Right kidney (tissue), 1 donor: ENCODE results near the gene OR10A5.
"Not testable (repeated sequence)": the region's sequence is repeated elsewhere in the genome, so short reads cannot be mapped to it uniquely, and the experiment has no call there.

Experiments used
- DNase-seq: peaks from one replicate; pipeline ENCODE4 v3.0.0-alpha.2; 2016

Gene OR10A5

GRCh38 chr11:6876325-6876724, 30.8 kb downstream of the OR10A5 start, which contains the start of gene OR10A4:
Gene OR10A4 (plus strand): TSS chr11:6876625. CDS start chr11:6876648, 23 bp downstream.
- DNase-seq = no peak

DNA sequence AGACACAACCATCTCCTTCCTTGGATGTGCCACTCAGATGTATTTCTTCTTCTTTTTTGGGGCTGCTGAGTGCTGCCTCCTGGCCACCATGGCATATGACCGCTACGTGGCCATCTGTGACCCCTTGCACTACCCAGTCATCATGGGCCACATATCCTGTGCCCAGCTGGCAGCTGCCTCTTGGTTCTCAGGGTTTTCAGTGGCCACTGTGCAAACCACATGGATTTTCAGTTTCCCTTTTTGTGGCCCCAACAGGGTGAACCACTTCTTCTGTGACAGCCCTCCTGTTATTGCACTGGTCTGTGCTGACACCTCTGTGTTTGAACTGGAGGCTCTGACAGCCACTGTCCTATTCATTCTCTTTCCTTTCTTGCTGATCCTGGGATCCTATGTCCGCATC, 31.4 kb downstream of the OR10A5 start:
- DNase-seq = no peak

GRCh38 chr11:6882751-6883150, 37.3 kb downstream of the OR10A5 start:
- no peak for DNase-seq

- DNase-seq = not testable (repeated sequence)
Observed at GRCh38 chr11:6887711-6888110, 42.2 kb downstream of the OR10A5 start.

DNA sequence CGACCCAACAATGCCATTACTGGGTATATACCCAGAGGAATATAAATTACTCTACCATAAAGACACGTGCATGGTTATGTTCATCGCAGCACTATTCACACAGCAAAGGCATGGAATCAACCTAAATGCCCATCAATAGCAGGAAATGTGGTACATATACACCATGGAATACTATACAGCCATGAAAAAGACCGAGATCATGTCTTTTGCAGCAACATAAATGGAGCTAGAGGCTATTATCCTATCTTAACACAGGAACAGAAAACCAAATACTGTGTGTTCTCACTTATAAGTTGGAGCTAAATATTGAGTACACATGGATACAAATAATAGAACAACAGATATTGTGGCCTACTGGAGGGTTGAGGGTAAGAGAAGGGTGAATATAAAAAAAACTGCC, 43.3 kb downstream of the OR10A5 start:
- DNase-seq = no peak

DNA sequence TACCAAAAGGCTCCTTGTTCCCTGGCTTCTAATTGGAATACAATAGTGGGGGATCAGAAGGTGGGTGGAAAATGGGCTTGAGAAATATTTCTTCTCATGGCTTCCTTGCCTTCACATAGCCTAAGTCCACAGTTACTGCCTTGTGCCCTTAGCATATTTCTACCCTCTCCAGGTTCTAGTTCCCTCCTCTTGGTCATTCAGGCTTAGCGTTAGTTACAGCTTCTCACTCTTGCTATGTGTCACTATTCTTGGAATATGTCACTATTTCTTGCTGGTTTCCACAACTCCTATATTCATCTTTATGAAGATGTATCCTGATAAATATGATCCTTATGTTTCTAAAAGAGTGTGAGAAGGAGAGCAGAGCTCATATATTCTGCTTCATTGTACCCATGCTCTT, 44.4 kb downstream of the OR10A5 start:
- DNase-seq = no peak

DNA sequence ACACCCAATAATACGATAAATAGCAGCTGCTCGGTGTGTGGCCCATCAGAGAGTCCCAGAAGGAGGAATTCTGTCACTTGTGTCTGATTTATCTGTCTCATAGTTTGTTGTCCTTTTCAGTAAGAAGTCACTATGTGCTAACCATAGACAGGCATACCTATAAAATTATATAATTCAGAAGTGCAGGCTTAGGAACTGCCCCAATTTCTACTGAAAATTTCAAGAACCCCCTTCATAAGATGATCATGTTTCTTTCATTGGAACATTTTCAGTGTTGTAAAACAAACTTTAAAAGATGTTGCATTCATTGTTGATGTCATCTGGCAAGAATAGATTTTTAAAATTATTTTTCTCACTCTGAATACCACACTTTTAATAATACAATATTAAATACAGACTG, 46.9 kb downstream of the OR10A5 start, which contains the start of gene OR2D2:
OR2D2 (minus strand) TSS at position 101 of the 400 bp plus-strand sequence; CDS start at position 101, 0 bp downstream.
- DNase-seq = no peak

DNA sequence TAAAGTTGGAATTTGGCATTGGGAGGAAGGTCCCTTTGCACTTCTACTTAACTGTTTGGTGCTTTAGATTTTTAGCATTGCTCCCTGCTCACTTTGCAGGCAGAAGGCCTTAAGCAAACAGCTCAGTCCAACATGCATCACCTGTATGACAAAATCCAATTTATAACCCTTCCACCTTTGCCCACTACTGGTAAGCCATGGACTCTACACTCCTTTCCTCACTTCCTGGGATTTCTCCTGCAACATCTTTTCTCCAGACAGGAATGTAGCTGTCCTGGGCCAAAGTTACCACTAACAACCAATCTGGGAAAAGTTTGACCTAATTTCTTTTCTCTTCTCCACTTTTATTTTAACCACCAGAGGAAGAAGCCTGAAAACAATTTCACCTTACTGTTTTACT, 48.6 kb downstream of the OR10A5 start:
- DNase-seq = no peak

DNA sequence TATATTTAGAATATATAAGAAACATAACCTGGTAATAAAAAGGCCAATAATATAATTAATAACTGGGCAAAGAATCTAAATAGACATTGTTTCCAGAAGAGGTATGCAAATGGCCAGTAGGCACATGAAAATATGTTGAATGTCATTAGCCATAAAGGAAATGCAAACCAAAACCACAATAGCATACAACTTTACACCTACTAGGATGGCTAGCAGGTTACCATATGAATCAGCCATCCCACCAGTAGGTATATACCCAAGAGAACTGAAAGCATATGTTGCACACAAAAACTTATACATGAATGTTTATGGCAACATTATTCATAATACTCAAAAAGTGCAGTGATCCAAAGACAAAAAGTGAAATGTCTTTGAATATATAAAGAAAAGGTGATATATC, 49.5 kb downstream of the OR10A5 start:
- no peak for DNase-seq
